GM12874 (cell line): ENCODE data around the gene OR6B3.

Experiments
- CTCF ChIP-seq: IDR thresholded peaks from 2 replicates; pipeline ENCODE4 v1.5.1; 2011; ENCODE audit warnings: low read depth, mild to moderate bottlenecking, control low read depth, low read length, moderate library complexity; ENCODE audit not compliant: insufficient read depth

OR6B3 gene

GRCh38 chr2:240000671-240001070 is 52.6 kb downstream of the OR6B3 start:
- TF ChIP-seq CTCF: no peak

- TF ChIP-seq CTCF: no peak
These were observed 55.5 kb downstream of the OR6B3 start for GRCh38 chr2:239997686-239998409.
